K562 (cell line): ENCODE data around the gene IRAK2. TPM values are rescaled to one million over a fixed set of nuclear protein-coding genes. Genes with fewer than 3 reads are reported as not detected.

ENCODE experiments used
- BRF2 ChIP-seq: IDR thresholded peaks from 3 replicates; pipeline ENCODE4 v1.6.1; 2011; ENCODE audit warnings: borderline replicate concordance, mild to moderate bottlenecking; ENCODE audit not compliant: insufficient read length, insufficient read depth
- CBX3 ChIP-seq, 2 experiments: IDR thresholded peaks; 1 replicate in 1 of 2; 2 replicates in 1 of 2; pipeline ENCODE4 v1.6.1; 2012; ENCODE audit warnings: inconsistent platforms in 2 of 2, low read length in 2 of 2, borderline replicate concordance in 1 of 2, control low read depth in 1 of 2
- CBX5 ChIP-seq: IDR thresholded peaks from 2 replicates; pipeline ENCODE4 v1.6.1; 2014; ENCODE audit warnings: low read depth, borderline replicate concordance
- FOXA3 ChIP-seq, 2 experiments: fragments of 450-650 bp in 1 of 2; sonication (generic) in 1 of 2; formaldehyde crosslinking; IDR thresholded peaks in 1 of 2; conservative IDR thresholded peaks in 1 of 2; 2 replicates each; pipeline versions ENCODE4 v1.4.0 to v1.8.0; 2020 to 2022; ENCODE audit warnings: mild to moderate bottlenecking in 2 of 2, missing genetic modification reagents in 1 of 2
- HLTF ChIP-seq: fragments of 450-650 bp; IDR thresholded peaks from 2 replicates; pipeline ENCODE4 v1.6.1; 2016
- HMGN3 ChIP-seq: IDR thresholded peaks from 2 replicates; pipeline ENCODE4 v1.6.1; 2011; ENCODE audit warnings: borderline replicate concordance, low read depth, mild to moderate bottlenecking, mixed read lengths, low read length; ENCODE audit not compliant: insufficient read length; ENCODE audit errors: extremely low read depth
- JUN ChIP-seq, 2 experiments: sonication (generic) in 1 of 2; formaldehyde crosslinking in 1 of 2; IDR thresholded peaks; 2 replicates each; pipeline versions ENCODE4 v1.6.1 to v1.8.0; 2012 to 2022; ENCODE audit warnings: borderline replicate concordance in 2 of 2, mild to moderate bottlenecking in 2 of 2, improper control_type of control experiment in 1 of 2, low read depth in 1 of 2, low read length in 1 of 2, missing genetic modification reagents in 1 of 2
- MEF2D ChIP-seq: conservative IDR thresholded peaks from 2 replicates; pipeline ENCODE4 v1.6.1; 2016; ENCODE audit warnings: low read depth, missing genetic modification characterization, missing compliant biosample characterization
- MTA3 ChIP-seq: fragments of 450-650 bp; formaldehyde crosslinking; IDR thresholded peaks from 2 replicates; pipeline ENCODE4 v1.6.1; 2017; ENCODE audit warnings: mild to moderate bottlenecking, borderline replicate concordance
- MYBL2 ChIP-seq, 2 experiments: fragments of 450-650 bp in 1 of 2; sonication (generic) in 1 of 2; formaldehyde crosslinking in 1 of 2; IDR thresholded peaks; 2 replicates each; pipeline versions ENCODE4 v1.6.1 to v1.8.1; 2017 to 2022; ENCODE audit warnings: borderline replicate concordance in 1 of 2, inconsistent platforms in 1 of 2, low read depth in 1 of 2, mild to moderate bottlenecking in 1 of 2, missing genetic modification reagents in 1 of 2, moderate library complexity in 1 of 2
- PTBP1 ChIP-seq: fragments of 200-400 bp; formaldehyde crosslinking; IDR thresholded peaks from 2 replicates; pipeline ENCODE4 v1.6.1; 2017; ENCODE audit warnings: low read depth, low read length
- PTRF ChIP-seq: fragments of 450-650 bp; IDR thresholded peaks from 2 replicates; pipeline ENCODE4 v1.6.1; 2016; ENCODE audit warnings: mild to moderate bottlenecking, missing genetic modification characterization, missing compliant biosample characterization
- SIX5 ChIP-seq, 2 experiments: IDR thresholded peaks; 2 replicates each; pipeline ENCODE4 v1.6.1; 2011; ENCODE audit warnings: low read length in 2 of 2, borderline replicate concordance in 1 of 2, low read depth in 1 of 2, mild to moderate bottlenecking in 1 of 2, moderate library complexity in 1 of 2; ENCODE audit not compliant: insufficient read depth in 1 of 2
- TRIM24 ChIP-seq, 2 experiments: fragments of 450-650 bp; IDR thresholded peaks; 2 replicates each; pipeline ENCODE4 v1.6.1; 2016
- TSC22D4 ChIP-seq: fragments of 450-650 bp; IDR thresholded peaks from 2 replicates; pipeline ENCODE4 v1.6.1; 2016; ENCODE audit warnings: missing genetic modification characterization, missing biosample characterization, control low read depth
- ZBED1 ChIP-seq: IDR thresholded peaks from 2 replicates; pipeline ENCODE4 v1.6.1; 2014
- ZNF407 ChIP-seq: fragments of 450-650 bp; IDR thresholded peaks from 2 replicates; pipeline ENCODE4 v1.6.1; 2016; ENCODE audit warnings: low read depth
- ZNF75A ChIP-seq: fragments of 450-650 bp; formaldehyde crosslinking; IDR thresholded peaks from 2 replicates; pipeline ENCODE4 v1.4.0; 2020; ENCODE audit warnings: mild to moderate bottlenecking
- ZNF766 ChIP-seq: fragments of 200-800 bp; sonication (Bioruptor generic); conservative IDR thresholded peaks from 2 replicates; pipeline ENCODE4 v1.6.1; 2016; ENCODE audit warnings: missing genetic modification characterization, missing compliant biosample characterization
- polyA plus RNA-seq, 8 experiments: library from polyadenylated mRNA; depleted of rRNA in 4 of 8; stranded (reverse) in 5 of 8; unstranded in 3 of 8; fragments of >200 nt; fragmentation: Nextera tagmentation in 2 of 8; fragmentation: Illumina TruSeq in 1 of 8; extraction: Ambion mirVana in 2 of 8; extraction: Trizol in 1 of 8; gene quantifications; 2 replicates each; pipeline versions ENCODE4 v1.2.1 to v1.2.3, GENCODE V29; 2011 to 2014; ENCODE audit warnings: inconsistent platforms in 1 of 8, missing spikeins in 1 of 8
- total RNA-seq, 7 experiments: library from RNA; depleted of rRNA in 6 of 7; stranded (reverse); fragments of >200 nt in 6 of 7; fragmentation: Illumina TruSeq in 2 of 7; extraction: Trizol in 2 of 7; gene quantifications; 2 replicates each; pipeline versions ENCODE4 v1.2.1 to v1.2.3, GENCODE V29; 2011 to 2021; ENCODE audit warnings: low replicate concordance in 1 of 7

Gene IRAK2
- total and polyA plus RNA-seq, 9 of the 15 experiments (the other 6 are each of a cell fraction or from before 2014, with no cell fraction given), result 0.42 to 4.4 (median 2.7) TPM

- TF ChIP-seq ZNF75A (CRISPR knock-in tag) (no peak), HMGN3 (no peak), MYBL2 (IDR thresholded peaks at IDR 0.05; ENCODE audit: low read depth) (no peak), MYBL2 (CRISPR knock-in tag; IDR thresholded peaks at IDR 0.05; ENCODE audit: borderline replicate concordance) (no peak), PTRF (tag) (no peak), JUN (IDR thresholded peaks at IDR 0.05; ENCODE audit: borderline replicate concordance, low read depth, low read length) (peak; percentile 42; the same call in 1 of the 2 replicates), JUN (CRISPR knock-in tag; IDR thresholded peaks at IDR 0.05; ENCODE audit: borderline replicate concordance) (no peak), TSC22D4 (tag) (no peak), SIX5 (IDR thresholded peaks at IDR 0.05; ENCODE audit: borderline replicate concordance in 1 of 2, insufficient read depth in 1 of 2, low read depth in 1 of 2, low read length in 2 of 2) (no peak), BRF2 (no peak), ZBED1 (no peak), ZNF407 (no peak), CBX3 (IDR thresholded peaks at IDR 0.05; ENCODE audit: borderline replicate concordance in 1 of 2, low read length in 2 of 2) (peak in 1 of 2 experiments; percentile 100; a peak in 2 of 3 replicates), CBX5 (peak; percentile 100), MTA3 (peak; percentile 71; the same call in 1 of the 2 replicates), PTBP1 (no peak), ZNF766 (no peak), HLTF (no peak), MEF2D (no peak), TRIM24 (IDR thresholded peaks at IDR 0.05) (peak; percentile 58 to 84; a peak in 3 of 4 replicates), FOXA3 (CRISPR knock-in tag; conservative IDR thresholded peaks at IDR 0.05 in 1 of 2, IDR thresholded peaks at IDR 0.05 in 1 of 2) (no peak)
Observed at GRCh38 chr3:10245081-10245712, 80.5 kb downstream of the IRAK2 start (continued).
